ENCODE results near the gene MRTFA. TPM values are rescaled to one million over a fixed set of nuclear protein-coding genes. Genes with fewer than 3 reads are reported as not detected.

The MRTFA gene
- total and polyA plus RNA-seq, 9 of the 15 experiments (the other 6 are each of a cell fraction or from before 2014, with no cell fraction given), result 0.84 to 21.1 (median 3.7) TPM

- TF ChIP-seq MNT (conservative IDR thresholded peaks at IDR 0.05) (peak; percentile 32 to 57; a peak in 2 of 4 replicates), VEZF1 (CRISPR knock-in tag; IDR thresholded peaks at IDR 0.05) (peak; percentile 65), ZNF76 (CRISPR knock-in tag; IDR thresholded peaks at IDR 0.05; ENCODE audit: borderline replicate concordance) (no peak), ZNF589 (CRISPR knock-in tag; IDR thresholded peaks at IDR 0.05; ENCODE audit: low read depth) (no peak), HMGXB4 (CRISPR knock-in tag; IDR thresholded peaks at IDR 0.05) (no peak), RERE (CRISPR knock-in tag; IDR thresholded peaks at IDR 0.05; ENCODE audit: borderline replicate concordance) (no peak), TCF15 (CRISPR knock-in tag; IDR thresholded peaks at IDR 0.05) (no peak), SMARCA5 (IDR thresholded peaks at IDR 0.05) (no peak), SETDB1 (IDR thresholded peaks at IDR 0.05; ENCODE audit: low read length) (no peak), KLF13 (tag; IDR thresholded peaks at IDR 0.05; ENCODE audit: borderline replicate concordance, low read depth) (no peak), HOMEZ (CRISPR knock-in tag; IDR thresholded peaks at IDR 0.05) (no peak), BDP1 (IDR thresholded peaks at IDR 0.05; ENCODE audit: insufficient read depth, insufficient read length) (no peak), ZFP30 (CRISPR knock-in tag; IDR thresholded peaks at IDR 0.05; ENCODE audit: borderline replicate concordance) (no peak), PRPF4 (IDR thresholded peaks at IDR 0.05; ENCODE audit: insufficient read depth, low read depth, low read length, poor library complexity, severe bottlenecking) (no peak), RBM22 (IDR thresholded peaks at IDR 0.05; ENCODE audit: low read depth, low read length, poor library complexity, severe bottlenecking) (no peak)
Observed at GRCh38 chr22:40552070-40552469, 84.4 kb downstream of the MRTFA start (continued).
